Measurements from ENCODE around the gene LINGO4. TPM values are rescaled to one million over a fixed set of nuclear protein-coding genes. Genes with fewer than 3 reads are reported as not detected.

LINGO4 gene
- total and polyA plus RNA-seq, 2 experiments from 2014 or later: not detected

- peak; percentile 18 for TF ChIP-seq EZH2phosphoT487 (IDR thresholded peaks at IDR 0.05; ENCODE audit: low read depth, severe bottlenecking, unreplicated experiment)
- TF ChIP-seq, protein P1, sequence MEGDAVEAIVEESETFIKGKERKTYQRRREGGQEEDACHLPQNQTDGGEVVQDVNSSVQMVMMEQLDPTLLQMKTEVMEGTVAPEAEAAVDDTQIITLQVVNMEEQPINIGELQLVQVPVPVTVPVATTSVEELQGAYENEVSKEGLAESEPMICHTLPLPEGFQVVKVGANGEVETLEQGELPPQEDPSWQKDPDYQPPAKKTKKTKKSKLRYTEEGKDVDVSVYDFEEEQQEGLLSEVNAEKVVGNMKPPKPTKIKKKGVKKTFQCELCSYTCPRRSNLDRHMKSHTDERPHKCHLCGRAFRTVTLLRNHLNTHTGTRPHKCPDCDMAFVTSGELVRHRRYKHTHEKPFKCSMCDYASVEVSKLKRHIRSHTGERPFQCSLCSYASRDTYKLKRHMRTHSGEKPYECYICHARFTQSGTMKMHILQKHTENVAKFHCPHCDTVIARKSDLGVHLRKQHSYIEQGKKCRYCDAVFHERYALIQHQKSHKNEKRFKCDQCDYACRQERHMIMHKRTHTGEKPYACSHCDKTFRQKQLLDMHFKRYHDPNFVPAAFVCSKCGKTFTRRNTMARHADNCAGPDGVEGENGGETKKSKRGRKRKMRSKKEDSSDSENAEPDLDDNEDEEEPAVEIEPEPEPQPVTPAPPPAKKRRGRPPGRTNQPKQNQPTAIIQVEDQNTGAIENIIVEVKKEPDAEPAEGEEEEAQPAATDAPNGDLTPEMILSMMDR (IDR thresholded peaks at IDR 0.05; ENCODE audit: poor library complexity): no peak
- Histone ChIP-seq H3K9me3 (ENCODE audit: low read depth) (no peaks in the 10 kb centered on the region), H4K20me1 (ENCODE audit: insufficient read depth, poor library complexity, severe bottlenecking) (no peaks in the 10 kb centered on the region), H2AFZ (peak overlapping the region; percentile 44), H3K4me1 (ENCODE audit: insufficient read depth) (peaks cover 13% of the 10 kb centered on the region), H3K27me3 (peaks cover 27% of the 10 kb centered on the region), H3K4me3 (peak overlapping the region; percentile 5), H3K4me2 (peak overlapping the region; percentile 91), H3K9me2 (replicated peaks; ENCODE audit: insufficient read depth) (no peaks in the 10 kb centered on the region), H3K79me2 (no peaks in the 10 kb centered on the region), H3K27ac (peak overlapping the region; percentile 94), H3K36me3 (replicated peaks; ENCODE audit: insufficient read depth, low read depth) (no peaks in the 10 kb centered on the region)
- DNase-seq (ENCODE audit: low spot score): no peak
- 12% methylated on average over 16 of the region's 16 CpGs for WGBS (ENCODE audit: low lambda C conversion rate, missing lambda C conversion rate)
Observed at GRCh38 chr1:151839082-151839412, 33.8 kb upstream of the LINGO4 start.

DNA sequence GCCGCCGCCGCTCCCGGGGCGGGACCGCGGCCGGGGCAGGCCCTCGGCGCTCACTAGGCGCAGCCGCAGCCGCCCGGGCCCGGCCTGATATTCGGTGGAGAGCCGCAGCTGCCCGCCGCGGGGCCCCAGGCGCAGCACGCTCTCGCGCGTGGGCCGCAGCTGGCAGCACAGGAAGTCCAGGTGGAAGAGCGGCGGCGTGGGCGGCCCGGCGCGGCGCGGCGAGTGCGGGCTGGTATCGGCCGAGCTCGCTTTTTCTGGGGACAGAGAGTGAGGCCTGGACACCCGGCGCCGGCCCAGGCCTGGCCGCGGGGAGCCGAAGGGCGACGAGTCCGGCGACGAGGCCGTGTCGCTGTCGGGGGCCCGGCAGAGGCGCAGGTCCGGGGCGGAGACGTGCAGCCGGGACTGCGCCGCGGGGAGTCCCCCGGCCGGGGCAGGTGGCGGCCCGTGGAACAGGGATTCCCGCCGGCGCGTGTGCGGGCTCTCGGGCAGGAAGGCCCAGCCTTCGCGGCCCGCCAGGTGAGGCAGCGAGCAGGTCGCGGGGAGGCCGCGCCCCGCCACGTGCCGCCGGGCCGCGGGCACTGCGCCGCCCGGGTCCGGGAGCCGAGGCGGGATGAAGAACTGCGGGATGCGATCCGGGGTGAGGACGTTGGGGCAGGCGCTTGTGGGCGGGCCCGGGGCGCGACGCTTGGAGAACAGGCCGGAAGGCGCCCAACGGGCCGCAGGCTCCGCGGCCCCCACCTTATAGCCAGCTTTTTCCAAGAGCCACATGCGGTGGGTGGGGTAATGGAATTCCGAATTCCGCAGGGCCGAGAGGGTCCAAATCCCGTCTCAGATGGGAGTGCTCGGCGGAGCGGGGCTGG, 33.2 kb upstream of the LINGO4 start:
- TF ChIP-seq EZH2phosphoT487 (IDR thresholded peaks at IDR 0.05; ENCODE audit: low read depth, severe bottlenecking, unreplicated experiment): peak; percentile 78
- TF ChIP-seq, protein P1 (IDR thresholded peaks at IDR 0.05; ENCODE audit: poor library complexity): no peak
- peak; percentile 51 for TF ChIP-seq EZH2 (IDR thresholded peaks at IDR 0.05; ENCODE audit: borderline replicate concordance)
- Histone ChIP-seq H3K79me2 (no peaks in the 10 kb centered on the region), H3K4me1 (ENCODE audit: insufficient read depth) (peaks cover 13% of the 10 kb centered on the region), H3K36me3 (replicated peaks; ENCODE audit: insufficient read depth, low read depth) (no peaks in the 10 kb centered on the region), H4K20me1 (ENCODE audit: insufficient read depth, poor library complexity, severe bottlenecking) (no peaks in the 10 kb centered on the region), H3K9me3 (ENCODE audit: low read depth) (no peaks in the 10 kb centered on the region), H3K9me2 (replicated peaks; ENCODE audit: insufficient read depth) (no peaks in the 10 kb centered on the region), H3K4me3 (no peak overlapping the region), H2AFZ (peak overlapping the region; percentile 71), H3K27ac (no peak overlapping the region), H3K4me2 (peak overlapping the region; percentile 91), H3K27me3 (peaks cover 27% of the 10 kb centered on the region)
- DNase-seq (ENCODE audit: low spot score): peak; percentile 64
- WGBS (ENCODE audit: low lambda C conversion rate, missing lambda C conversion rate): 2% methylated on average over 104 of the region's 117 CpGs

GRCh38 chr1:151837884-151838221, 32.6 kb upstream of the LINGO4 start:
- Histone ChIP-seq H3K4me3 (no peak overlapping the region), H3K4me2 (peak overlapping the region; percentile 91), H3K79me2 (no peaks in the 10 kb centered on the region), H2AFZ (no peak overlapping the region), H3K36me3 (replicated peaks; ENCODE audit: insufficient read depth, low read depth) (no peaks in the 10 kb centered on the region), H3K27me3 (peaks cover 27% of the 10 kb centered on the region), H3K4me1 (ENCODE audit: insufficient read depth) (peaks cover 13% of the 10 kb centered on the region), H3K9me3 (ENCODE audit: low read depth) (no peaks in the 10 kb centered on the region), H4K20me1 (ENCODE audit: insufficient read depth, poor library complexity, severe bottlenecking) (no peaks in the 10 kb centered on the region), H3K9me2 (replicated peaks; ENCODE audit: insufficient read depth) (no peaks in the 10 kb centered on the region), H3K27ac (no peak overlapping the region)
- WGBS (ENCODE audit: low lambda C conversion rate, missing lambda C conversion rate): 11% methylated on average over 26 of the region's 26 CpGs
- TF ChIP-seq EZH2 (IDR thresholded peaks at IDR 0.05; ENCODE audit: borderline replicate concordance): peak; percentile 2
- TF ChIP-seq, protein P1 (IDR thresholded peaks at IDR 0.05; ENCODE audit: poor library complexity): no peak
- DNase-seq (ENCODE audit: low spot score): no peak

All from hepatocyte (in vitro differentiated cells).